Mesendoderm (in vitro differentiated cells): ENCODE data around the gene SCCPDH.

Source experiments
- DNase-seq: peaks from one replicate; pipeline ENCODE4 v3.0.0; 2013
- H2AK5ac ChIP-seq: 2 replicates; pipeline ENCODE4 v1.6.1; 2013; ENCODE audit warnings: low read length, inconsistent platforms
- H2BK120ac ChIP-seq: 2 replicates; pipeline ENCODE4 v1.6.1; 2013; ENCODE audit warnings: low read depth, mild to moderate bottlenecking, low read length, moderate library complexity, mixed read lengths
- H2BK15ac ChIP-seq: replicated peaks from 2 replicates; pipeline ENCODE4 v1.6.1; 2013; ENCODE audit warnings: low read depth, mild to moderate bottlenecking, moderate library complexity
- H2BK5ac ChIP-seq: 2 replicates; pipeline ENCODE4 v1.6.1; 2013; ENCODE audit warnings: low read length, inconsistent platforms
- H3K18ac ChIP-seq: 2 replicates; pipeline ENCODE4 v1.6.1; 2013; ENCODE audit warnings: mild to moderate bottlenecking, low read length, mixed read lengths
- H3K23ac ChIP-seq: one replicate; pipeline ENCODE4 v1.6.1; 2013; ENCODE audit warnings: low read length
- H3K27ac ChIP-seq: 2 replicates; pipeline ENCODE4 v1.5.1; 2013; ENCODE audit warnings: low read depth, mild to moderate bottlenecking, inconsistent platforms, low read length, moderate library complexity
- H3K27me3 ChIP-seq: 2 replicates; pipeline ENCODE4 v1.6.1; 2013; ENCODE audit warnings: low read length, control low read depth, mild to moderate bottlenecking, inconsistent platforms; ENCODE audit not compliant: insufficient read depth, poor library complexity
- H3K36me3 ChIP-seq: 2 replicates; pipeline ENCODE4 v1.6.1; 2013; ENCODE audit warnings: low read length, inconsistent platforms; ENCODE audit not compliant: control insufficient read depth, insufficient read depth
- H3K4ac ChIP-seq: one replicate; pipeline ENCODE4 v1.6.1; 2013; ENCODE audit warnings: low read depth, mild to moderate bottlenecking, low read length, moderate library complexity
- H3K4me1 ChIP-seq: 2 replicates; pipeline ENCODE4 v1.6.1; 2013; ENCODE audit warnings: low read depth, low read length, inconsistent platforms; ENCODE audit not compliant: control insufficient read depth
- H3K4me2 ChIP-seq: 2 replicates; pipeline ENCODE4 v1.6.1; 2013; ENCODE audit warnings: low read length
- H3K4me3 ChIP-seq: 2 replicates; pipeline ENCODE4 v1.5.1; 2013; ENCODE audit warnings: mild to moderate bottlenecking, low read length
- H3K56ac ChIP-seq: one replicate; pipeline ENCODE4 v1.6.1; 2013; ENCODE audit warnings: low read length
- H3K79me1 ChIP-seq: 2 replicates; pipeline ENCODE4 v1.6.1; 2013; ENCODE audit warnings: low read length, inconsistent platforms
- H3K79me2 ChIP-seq: 2 replicates; pipeline ENCODE4 v1.6.1; 2013; ENCODE audit warnings: mild to moderate bottlenecking, low read length; ENCODE audit not compliant: control insufficient read depth, insufficient read depth
- H3K9ac ChIP-seq: 2 replicates; pipeline ENCODE4 v1.6.1; 2013; ENCODE audit warnings: low read length, inconsistent platforms
- H4K5ac ChIP-seq: one replicate; pipeline ENCODE4 v1.6.1; 2013; ENCODE audit warnings: low read length
- H4K8ac ChIP-seq: one replicate; pipeline ENCODE4 v1.6.1; 2013; ENCODE audit warnings: low read depth, mild to moderate bottlenecking, control low read depth, low read length, moderate library complexity
- WGBS: extraction: QIAGEN DNeasy Blood & Tissue Kit; methylation state at CpG from one replicate; pipeline ENCODE4 v1.1.7; 2013; ENCODE audit warnings: low lambda C conversion rate, missing lambda C conversion rate; ENCODE audit not compliant: insufficient coverage; ENCODE audit errors: extremely low coverage; 5-methylcytosine and 5-hydroxymethylcytosine counted together

SCCPDH gene

DNA sequence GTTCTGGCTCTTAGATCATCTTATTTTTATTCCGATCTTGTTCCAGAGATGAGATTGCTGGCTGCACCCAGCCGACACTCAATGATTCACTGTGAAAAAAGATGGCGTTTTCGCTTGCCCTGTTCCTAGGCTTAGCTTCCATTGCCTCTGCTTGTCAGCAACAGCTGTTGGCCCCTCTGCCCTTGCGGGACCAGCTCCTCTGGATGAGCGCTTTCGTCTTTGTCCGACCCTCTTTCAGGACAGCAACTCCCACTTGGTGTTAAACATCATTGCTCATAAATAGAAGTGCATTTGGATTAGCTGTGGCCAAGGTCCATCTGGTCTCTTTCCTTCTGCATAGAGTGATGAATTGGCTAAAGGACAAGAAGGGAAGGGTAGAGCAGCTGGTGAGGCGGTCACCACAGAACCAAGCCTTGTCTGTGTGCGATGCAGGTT, 43.5 kb upstream of the SCCPDH start:
- H2AK5ac ChIP-seq: no peak overlapping the region
- H3K9ac ChIP-seq: no peak overlapping the region
- no peaks in the 10 kb centered on the region for H3K27me3 ChIP-seq
- H3K79me2 ChIP-seq: no peaks in the 10 kb centered on the region
- no peak overlapping the region for H2BK5ac ChIP-seq
- DNase-seq: no peak
- no peak overlapping the region for H4K5ac ChIP-seq
- H3K36me3 ChIP-seq: no peaks in the 10 kb centered on the region
- no peaks in the 10 kb centered on the region for H3K79me1 ChIP-seq
- H3K4me1 ChIP-seq: no peaks in the 10 kb centered on the region
- H3K4ac ChIP-seq: no peak overlapping the region
- no CpG with 5 or more reads among the region's 10 CpGs for WGBS
- no peak overlapping the region for H2BK120ac ChIP-seq
- H3K56ac ChIP-seq: no peak overlapping the region
- no peak overlapping the region for H3K4me2 ChIP-seq
- no peak overlapping the region for H3K27ac ChIP-seq
- no peak overlapping the region for H2BK15ac ChIP-seq
- no peak overlapping the region for H4K8ac ChIP-seq
- H3K18ac ChIP-seq: no peak overlapping the region
- H3K23ac ChIP-seq: no peak overlapping the region
- no peak overlapping the region for H3K4me3 ChIP-seq

DNA sequence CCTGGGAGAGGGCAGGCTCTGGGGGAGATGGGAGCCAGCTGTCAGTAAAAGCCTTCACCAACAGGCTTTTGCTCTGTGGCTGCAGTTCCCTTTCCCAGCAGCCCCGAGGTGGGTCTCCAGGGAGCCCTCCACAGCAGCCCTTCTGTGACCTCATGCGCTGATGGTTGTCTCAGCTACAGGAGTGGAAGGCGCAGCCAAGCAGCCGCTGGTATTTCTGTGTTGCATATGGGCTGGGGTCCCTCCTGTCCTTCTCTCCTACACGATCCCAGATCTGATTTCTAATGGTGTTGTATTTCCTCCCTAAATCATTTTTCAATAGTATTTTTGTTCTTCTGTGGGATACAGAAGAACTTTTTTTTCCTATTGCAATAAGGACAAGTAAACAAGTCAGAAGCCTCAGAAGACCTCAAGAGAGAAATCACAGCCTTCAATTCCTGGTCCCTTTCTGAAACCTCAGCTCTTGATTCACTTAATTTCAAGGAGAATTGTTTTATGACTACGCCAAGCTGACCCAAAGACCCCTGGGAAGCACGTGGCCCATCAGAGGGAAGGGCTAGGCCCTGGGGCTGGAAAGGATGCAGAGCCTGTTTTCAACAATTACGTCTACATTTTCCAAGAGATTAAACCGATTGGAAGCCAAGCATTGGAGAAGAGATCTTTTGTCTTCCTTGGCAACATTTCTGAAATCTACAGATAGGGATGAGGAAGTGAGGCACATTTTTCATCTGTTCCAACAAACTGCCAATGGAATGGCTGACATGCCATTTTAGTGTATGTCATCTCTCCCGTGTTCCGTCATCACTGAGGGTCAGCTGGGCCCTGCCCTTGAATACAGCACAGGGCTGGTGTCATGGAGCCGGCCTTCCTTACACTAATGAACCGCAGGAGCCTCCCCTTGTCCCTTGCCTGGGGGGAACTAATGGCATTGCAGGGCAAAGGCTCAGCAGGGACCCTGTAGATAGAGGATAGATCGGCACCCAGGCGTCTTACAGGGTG, 42.0 kb upstream of the SCCPDH start:
- no peak overlapping the region for H3K4ac ChIP-seq
- no peak overlapping the region for H3K18ac ChIP-seq
- no peak overlapping the region for H2BK5ac ChIP-seq
- no peak overlapping the region for H3K27ac ChIP-seq
- no CpG with 5 or more reads among the region's 15 CpGs for WGBS
- H3K4me1 ChIP-seq: no peaks in the 10 kb centered on the region
- DNase-seq: peak; percentile 41
- H3K4me2 ChIP-seq: no peak overlapping the region
- no peak overlapping the region for H4K5ac ChIP-seq
- H3K36me3 ChIP-seq: no peaks in the 10 kb centered on the region
- no peak overlapping the region for H3K23ac ChIP-seq
- no peaks in the 10 kb centered on the region for H3K27me3 ChIP-seq
- H2AK5ac ChIP-seq: no peak overlapping the region
- H3K9ac ChIP-seq: no peak overlapping the region
- H3K79me1 ChIP-seq: no peaks in the 10 kb centered on the region
- no peak overlapping the region for H3K4me3 ChIP-seq
- no peak overlapping the region for H3K56ac ChIP-seq
- H2BK15ac ChIP-seq: no peak overlapping the region
- no peak overlapping the region for H4K8ac ChIP-seq
- H2BK120ac ChIP-seq: no peak overlapping the region
- no peaks in the 10 kb centered on the region for H3K79me2 ChIP-seq

DNA sequence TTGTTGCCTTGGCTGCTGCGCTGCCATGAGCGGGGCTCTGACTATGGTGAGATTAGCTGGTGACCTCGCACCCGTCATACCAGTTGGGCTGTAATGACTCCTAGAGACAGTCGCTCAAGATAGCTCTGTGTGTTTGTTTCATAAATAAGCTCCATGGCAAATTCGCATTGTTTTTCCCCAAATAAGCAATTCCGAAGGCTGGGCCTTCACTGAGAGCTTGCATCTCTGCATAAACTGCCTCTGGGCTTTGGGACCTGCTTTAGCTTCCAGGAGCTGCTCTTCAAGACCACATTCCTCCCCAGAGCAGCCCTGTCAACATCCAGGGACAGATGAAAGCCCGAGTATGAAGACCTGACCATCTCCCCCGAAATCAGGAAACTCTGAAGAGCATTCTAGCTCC, 40.7 kb upstream of the SCCPDH start:
- no peak overlapping the region for H2BK120ac ChIP-seq
- H3K4ac ChIP-seq: no peak overlapping the region
- H3K36me3 ChIP-seq: no peaks in the 10 kb centered on the region
- H3K18ac ChIP-seq: no peak overlapping the region
- H3K27me3 ChIP-seq: no peaks in the 10 kb centered on the region
- no peaks in the 10 kb centered on the region for H3K79me2 ChIP-seq
- H2AK5ac ChIP-seq: no peak overlapping the region
- no peak overlapping the region for H3K23ac ChIP-seq
- H3K27ac ChIP-seq: no peak overlapping the region
- H4K5ac ChIP-seq: no peak overlapping the region
- H2BK5ac ChIP-seq: no peak overlapping the region
- no peak overlapping the region for H3K4me2 ChIP-seq
- no peak overlapping the region for H3K56ac ChIP-seq
- WGBS: no CpG with 5 or more reads among the region's 9 CpGs
- no peaks in the 10 kb centered on the region for H3K4me1 ChIP-seq
- no peak overlapping the region for H4K8ac ChIP-seq
- H3K79me1 ChIP-seq: no peaks in the 10 kb centered on the region
- DNase-seq: peak; percentile 52
- H2BK15ac ChIP-seq: no peak overlapping the region
- no peak overlapping the region for H3K4me3 ChIP-seq
- no peak overlapping the region for H3K9ac ChIP-seq

DNA sequence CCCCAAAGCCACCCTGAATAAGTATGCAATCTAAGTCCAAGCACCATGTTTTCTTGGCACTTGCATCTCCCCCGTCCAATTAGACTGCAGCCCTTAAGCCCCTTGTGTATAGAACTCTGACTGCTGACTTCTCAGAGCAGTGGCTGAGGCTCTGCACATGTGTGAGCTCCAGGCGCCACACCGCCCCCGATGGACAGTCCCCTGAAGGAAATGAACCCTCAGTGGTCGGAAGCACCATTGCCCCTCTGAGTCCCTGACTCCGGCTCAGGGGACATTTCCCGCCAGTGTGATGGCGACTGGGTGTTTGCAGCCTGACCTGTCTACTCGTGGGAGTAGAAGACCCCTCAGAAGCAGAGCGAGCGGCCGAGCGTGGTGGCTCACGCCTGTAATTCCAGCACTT, 37.2 kb upstream of the SCCPDH start:
- Histone ChIP-seq H3K23ac (no peak overlapping the region), H3K27me3 (no peaks in the 10 kb centered on the region)

DNA sequence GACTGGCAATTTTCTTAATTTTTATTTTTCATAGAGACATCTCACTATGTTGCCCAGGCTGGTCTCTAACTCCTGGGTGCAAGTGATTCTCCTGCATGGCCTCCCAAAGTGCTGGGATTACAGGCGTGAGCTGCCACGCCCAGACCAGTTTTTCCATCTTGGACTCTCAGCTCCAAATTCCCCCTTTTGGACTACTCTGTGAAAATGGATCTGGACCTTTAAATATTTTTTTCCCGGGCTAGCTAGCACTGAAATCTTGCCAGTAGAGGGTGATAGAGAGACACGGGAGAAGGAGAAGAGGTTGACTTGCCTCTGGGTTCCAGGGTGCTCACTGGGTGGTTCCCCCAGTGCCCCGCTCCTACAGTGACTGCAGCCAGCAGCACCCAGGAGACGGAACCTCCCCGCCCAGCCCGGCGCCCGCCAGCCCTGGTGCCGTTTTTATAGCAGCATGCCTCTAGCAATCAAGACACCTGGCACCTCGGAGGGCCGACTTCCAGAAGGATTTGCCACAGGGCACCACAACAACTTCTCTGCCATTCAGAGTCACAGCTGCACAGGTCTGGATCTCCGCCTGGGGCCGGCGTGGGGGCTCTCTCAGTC, 34.7 kb upstream of the SCCPDH start:
- H3K79me1 ChIP-seq: no peaks in the 10 kb centered on the region
- no peak overlapping the region for H2BK15ac ChIP-seq
- H3K79me2 ChIP-seq: no peaks in the 10 kb centered on the region
- peak; percentile 64 for DNase-seq
- no peak overlapping the region for H4K5ac ChIP-seq
- H3K4ac ChIP-seq: no peak overlapping the region
- H3K4me1 ChIP-seq: no peaks in the 10 kb centered on the region
- H4K8ac ChIP-seq: no peak overlapping the region
- H3K23ac ChIP-seq: no peak overlapping the region
- no peak overlapping the region for H3K9ac ChIP-seq
- no CpG with 5 or more reads among the region's 16 CpGs for WGBS
- no peak overlapping the region for H3K4me3 ChIP-seq
- no peak overlapping the region for H3K18ac ChIP-seq
- H3K27ac ChIP-seq: no peak overlapping the region
- H3K4me2 ChIP-seq: no peak overlapping the region
- no peaks in the 10 kb centered on the region for H3K27me3 ChIP-seq
- H3K36me3 ChIP-seq: no peaks in the 10 kb centered on the region
- H2BK120ac ChIP-seq: no peak overlapping the region
- H2BK5ac ChIP-seq: no peak overlapping the region
- H3K56ac ChIP-seq: no peak overlapping the region
- H2AK5ac ChIP-seq: no peak overlapping the region

More for the DNA sequence above, 37.2 kb upstream of the SCCPDH start:
- no peak overlapping the region for H3K4me3 ChIP-seq
- H2BK15ac ChIP-seq: no peak overlapping the region
- DNase-seq: peak; percentile 44
- H2BK5ac ChIP-seq: no peak overlapping the region
- H2AK5ac ChIP-seq: no peak overlapping the region
- no peaks in the 10 kb centered on the region for H3K79me1 ChIP-seq
- no CpG with 5 or more reads among the region's 14 CpGs for whole genome bisulfite sequencing
- no peak overlapping the region for H3K4me2 ChIP-seq
- no peaks in the 10 kb centered on the region for H3K36me3 ChIP-seq
- no peak overlapping the region for H4K8ac ChIP-seq
- H3K56ac ChIP-seq: no peak overlapping the region
- H3K27ac ChIP-seq: no peak overlapping the region
- H3K4me1 ChIP-seq: no peaks in the 10 kb centered on the region
- H4K5ac ChIP-seq: no peak overlapping the region
- H3K79me2 ChIP-seq: no peaks in the 10 kb centered on the region
- H3K4ac ChIP-seq: no peak overlapping the region
- no peak overlapping the region for H3K18ac ChIP-seq
- no peak overlapping the region for H3K9ac ChIP-seq
- no peak overlapping the region for H2BK120ac ChIP-seq
